SU-DHL-6 (cell line): ENCODE data around the gene SFMBT2.

ENCODE experiments used
- EZH2phosphoT487 ChIP-seq: fragments of 200-600 bp; sonication (generic), shearing (Covaris generic); conservative IDR thresholded peaks from 2 replicates; pipeline ENCODE4 v1.6.1; 2018; ENCODE audit warnings: mild to moderate bottlenecking, antibody characterized with exemption, low read length, moderate library complexity, mixed read lengths
- TF ChIP-seq, protein P1 (sequence below): fragments of 200-600 bp; sonication (generic); IDR thresholded peaks from one replicate; pipeline ENCODE4 v1.5.1; 2017; ENCODE audit warnings: antibody characterized with exemption, mild to moderate bottlenecking, low read length, moderate library complexity; ENCODE audit not compliant: insufficient read depth, poor library complexity, severe bottlenecking

DNA sequence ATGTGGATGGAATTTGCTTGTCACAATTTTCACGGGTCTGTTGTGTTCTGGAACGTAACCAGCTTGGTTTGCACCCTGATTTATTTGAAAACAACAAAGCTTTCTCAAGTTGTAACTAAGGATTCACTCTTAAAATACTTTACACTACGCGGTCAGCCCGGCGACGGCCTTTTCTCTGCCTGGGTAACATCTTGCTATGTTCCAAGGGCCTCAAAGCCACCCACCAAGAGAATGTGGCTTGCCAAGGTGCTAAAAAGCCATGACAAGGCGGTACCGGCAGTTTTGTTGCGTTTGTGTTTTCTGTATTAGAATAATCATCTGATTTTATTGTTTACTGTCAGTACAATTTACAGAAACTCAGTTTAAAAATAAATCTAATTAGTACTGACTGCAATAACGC, 220.9 kb downstream of the SFMBT2 start:
- TF ChIP-seq, protein P1, sequence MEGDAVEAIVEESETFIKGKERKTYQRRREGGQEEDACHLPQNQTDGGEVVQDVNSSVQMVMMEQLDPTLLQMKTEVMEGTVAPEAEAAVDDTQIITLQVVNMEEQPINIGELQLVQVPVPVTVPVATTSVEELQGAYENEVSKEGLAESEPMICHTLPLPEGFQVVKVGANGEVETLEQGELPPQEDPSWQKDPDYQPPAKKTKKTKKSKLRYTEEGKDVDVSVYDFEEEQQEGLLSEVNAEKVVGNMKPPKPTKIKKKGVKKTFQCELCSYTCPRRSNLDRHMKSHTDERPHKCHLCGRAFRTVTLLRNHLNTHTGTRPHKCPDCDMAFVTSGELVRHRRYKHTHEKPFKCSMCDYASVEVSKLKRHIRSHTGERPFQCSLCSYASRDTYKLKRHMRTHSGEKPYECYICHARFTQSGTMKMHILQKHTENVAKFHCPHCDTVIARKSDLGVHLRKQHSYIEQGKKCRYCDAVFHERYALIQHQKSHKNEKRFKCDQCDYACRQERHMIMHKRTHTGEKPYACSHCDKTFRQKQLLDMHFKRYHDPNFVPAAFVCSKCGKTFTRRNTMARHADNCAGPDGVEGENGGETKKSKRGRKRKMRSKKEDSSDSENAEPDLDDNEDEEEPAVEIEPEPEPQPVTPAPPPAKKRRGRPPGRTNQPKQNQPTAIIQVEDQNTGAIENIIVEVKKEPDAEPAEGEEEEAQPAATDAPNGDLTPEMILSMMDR: no peak
- TF ChIP-seq EZH2phosphoT487: no peak
